GM12878 (cell line): ENCODE data around the gene FBXO21. TPM values are rescaled to one million over a fixed set of nuclear protein-coding genes. Genes with fewer than 3 reads are reported as not detected.

Source experiments
- ATAC-seq: fragments of 200-7000 bp; cut with Tn5 transposase; 3 replicates; pipeline ENCODE4 v1.9.1; 2020; ENCODE audit warnings: mild to moderate bottlenecking, moderate library complexity
- BruUV-seq: library from RNA; stranded (reverse); fragments of 400-500 nt; replicated peaks from 2 replicates; lab custom pipeline; 2021; lab: Mats Ljungman, UMichigan
- CTCF ChIA-PET: fragments of 300-600 bp; sonication (Branson Sonifier 250); formaldehyde crosslinking; extraction: SDS; loops from one replicate; lab custom pipeline; 2021; ENCODE audit warnings: inconsistent platforms; lab: Yijun Ruan, JAX
- POLR2A ChIA-PET: fragments of 350-600 bp; formaldehyde crosslinking; extraction: SDS; loops from one replicate; lab custom pipeline; 2021; ENCODE audit warnings: inconsistent platforms; lab: Charles Lee
- RAD21 ChIA-PET: fragments of 300-600 bp; sonication (Branson Sonifier 250); formaldehyde crosslinking; loops from one replicate; lab custom pipeline; 2023; ENCODE audit warnings: antibody characterized with exemption; ENCODE audit not compliant: unreplicated experiment; lab: Charles Lee
- SMC1A ChIA-PET: fragments of 300-600 bp; sonication (Branson Sonifier 250); formaldehyde crosslinking; loops from one replicate; lab custom pipeline; 2023; ENCODE audit not compliant: unreplicated experiment, uncharacterized antibody; lab: Charles Lee
- DNase-seq: peaks from one replicate; pipeline ENCODE4 v3.0.0-alpha.2; 2011; ENCODE audit warnings: low read depth, low spot score
- FAIRE-seq: peaks from 3 replicates; lab custom pipeline; 2011; peaks lifted over from hg19 to GRCh38; lab: Jason Lieb, UNC
- H2AFZ ChIP-seq: 2 replicates; pipeline ENCODE4 v1.6.0; 2011; ENCODE audit warnings: low read depth, low read length, control low read depth; ENCODE audit not compliant: control insufficient read depth
- H3K27ac ChIP-seq: 2 replicates; pipeline ENCODE4 v1.5.1; 2011; ENCODE audit warnings: control low read depth; ENCODE audit not compliant: control insufficient read depth, insufficient read depth
- H3K27me3 ChIP-seq, 2 experiments: replicated peaks in 1 of 2; 2 replicates each; pipeline versions ENCODE4 v1.6.0 to v1.6.1; 2011; ENCODE audit warnings: low read length in 1 of 2; ENCODE audit not compliant: control insufficient read depth in 2 of 2, insufficient read depth in 2 of 2
- H3K36me3 ChIP-seq, 2 experiments: 2 replicates each; pipeline ENCODE4 v1.5.1; 2011; ENCODE audit warnings: low read length in 1 of 2; ENCODE audit not compliant: control insufficient read depth in 2 of 2, insufficient read depth in 2 of 2
- H3K4me1 ChIP-seq: 2 replicates; pipeline ENCODE4 v1.6.1; 2011; ENCODE audit warnings: mild to moderate bottlenecking, low read length, moderate library complexity, mixed read lengths; ENCODE audit not compliant: control insufficient read depth, insufficient read depth
- H3K4me2 ChIP-seq: 2 replicates; pipeline ENCODE4 v1.6.0; 2011; ENCODE audit warnings: control low read depth; ENCODE audit not compliant: control insufficient read depth, insufficient read depth
- H3K4me3 ChIP-seq: fragments of 200-600 bp; sonication (generic); 2 replicates; pipeline ENCODE4 v1.5.1; 2016
- H3K79me2 ChIP-seq: 2 replicates; pipeline ENCODE4 v1.6.0; 2011; ENCODE audit warnings: low read length; ENCODE audit not compliant: control insufficient read depth, insufficient read depth
- H3K9ac ChIP-seq: 2 replicates; pipeline ENCODE4 v1.8.0; 2011; ENCODE audit warnings: low read length, control low read depth, mixed read lengths; ENCODE audit not compliant: control insufficient read depth, insufficient read depth
- H3K9me3 ChIP-seq: replicated peaks from 3 replicates; pipeline ENCODE4 v1.5.1; 2011; ENCODE audit warnings: mild to moderate bottlenecking, low read length; ENCODE audit not compliant: control insufficient read depth, insufficient read depth
- H4K20me1 ChIP-seq: 2 replicates; pipeline ENCODE4 v1.6.0; 2011; ENCODE audit not compliant: control insufficient read depth, insufficient read depth
- CEBPB ChIP-seq, 2 experiments: fragments of 150-350 bp in 1 of 2; IDR thresholded peaks; 2 replicates each; pipeline ENCODE4 v1.6.1; 2012 to 2014; ENCODE audit warnings: low read depth in 2 of 2, low read length in 2 of 2, borderline replicate concordance in 1 of 2, inconsistent platforms in 1 of 2
- CREB1 ChIP-seq: IDR thresholded peaks from 2 replicates; pipeline ENCODE4 v1.6.1; 2012; ENCODE audit warnings: low read depth, mild to moderate bottlenecking, inconsistent platforms
- EZH2 ChIP-seq: IDR thresholded peaks from 2 replicates; pipeline ENCODE4 v1.6.1; 2012; ENCODE audit warnings: low read depth, mild to moderate bottlenecking, control low read depth, inconsistent platforms, low read length, borderline replicate concordance; ENCODE audit not compliant: control insufficient read depth
- IKZF2 ChIP-seq, 2 experiments: fragments of 450-650 bp; IDR thresholded peaks; 2 replicates each; pipeline ENCODE4 v1.6.1; 2017; ENCODE audit warnings: mild to moderate bottlenecking in 2 of 2, moderate library complexity in 2 of 2
- KAT2A ChIP-seq: conservative IDR thresholded peaks from 2 replicates; pipeline ENCODE4 v1.6.1; 2011; ENCODE audit warnings: low read depth, low read length; ENCODE audit not compliant: control insufficient read depth
- MAX ChIP-seq: IDR thresholded peaks from 2 replicates; pipeline ENCODE4 v1.6.1; 2012; ENCODE audit warnings: low read depth, low read length, improper control_type of control experiment
- NRF1 ChIP-seq: conservative IDR thresholded peaks from 2 replicates; pipeline ENCODE4 v1.6.1; 2011; ENCODE audit warnings: mild to moderate bottlenecking, low read depth, low read length, improper control_type of control experiment
- TAF1 ChIP-seq: IDR thresholded peaks from 2 replicates; pipeline ENCODE4 v1.6.1; 2011; ENCODE audit warnings: mild to moderate bottlenecking, low read depth, low read length, borderline replicate concordance
- ZBTB33 ChIP-seq: fragments of 450-650 bp; IDR thresholded peaks from 2 replicates; pipeline ENCODE4 v1.6.1; 2017; ENCODE audit warnings: mild to moderate bottlenecking
- ZBTB40 ChIP-seq: fragments of 450-650 bp; IDR thresholded peaks from 2 replicates; pipeline ENCODE4 v1.6.1; 2016; ENCODE audit warnings: mild to moderate bottlenecking, moderate library complexity, borderline replicate concordance
- ZNF687 ChIP-seq: fragments of 450-650 bp; IDR thresholded peaks from 2 replicates; pipeline ENCODE4 v1.6.1; 2017; ENCODE audit warnings: mild to moderate bottlenecking, moderate library complexity
- WGBS: methylation state at CpG from one replicate; pipeline ENCODE4 v1.1.6; 2016; ENCODE audit warnings: low lambda C conversion rate; ENCODE audit not compliant: insufficient replicate concordance, insufficient coverage; ENCODE audit errors: missing lambda C conversion rate; 5-methylcytosine and 5-hydroxymethylcytosine counted together
- in situ Hi-C: fragments of 300-500 bp; cut with MboI; formaldehyde crosslinking; loops from 9 replicates; pipeline ENCODE4 v1.14.3; 2018; ENCODE audit warnings: mixed read lengths
- intact Hi-C: fragments of 100-400 bp; cut with micrococcal nuclease; formaldehyde crosslinking; loops from one replicate; pipeline ENCODE4 v1.14.2; 2022; ENCODE audit not compliant: unreplicated experiment
- polyA plus RNA-seq, 11 experiments: library from polyadenylated mRNA; depleted of rRNA in 4 of 11; unstranded in 6 of 11; stranded (reverse) in 5 of 11; fragments of >200 nt; fragmentation: Nextera tagmentation in 4 of 11; fragmentation: Illumina TruSeq in 1 of 11; extraction: Ambion mirVana in 4 of 11; extraction: Trizol in 1 of 11; gene quantifications; 1 replicate in 1 of 11; 2 replicates in 10 of 11; pipeline versions ENCODE4 v1.2.1 to v1.2.3, GENCODE V29; 2011 to 2016; ENCODE audit warnings: inconsistent platforms in 2 of 11, missing spikeins in 2 of 11, low read depth in 1 of 11
- total RNA-seq, 4 experiments: library from RNA; depleted of rRNA in 3 of 4; stranded (reverse); fragments of >200 nt in 3 of 4; fragmentation: Illumina TruSeq in 1 of 4; extraction: Trizol in 1 of 4; gene quantifications; 2 replicates each; pipeline versions ENCODE4 v1.2.1 to v1.2.3, GENCODE V29; 2013 to 2021

FBXO21 gene
- total and polyA plus RNA-seq, 10 of the 15 experiments (the other 5 are each of a cell fraction or from before 2014, with no cell fraction given) = 5.5 to 32.6 (median 18.9) TPM

DNA sequence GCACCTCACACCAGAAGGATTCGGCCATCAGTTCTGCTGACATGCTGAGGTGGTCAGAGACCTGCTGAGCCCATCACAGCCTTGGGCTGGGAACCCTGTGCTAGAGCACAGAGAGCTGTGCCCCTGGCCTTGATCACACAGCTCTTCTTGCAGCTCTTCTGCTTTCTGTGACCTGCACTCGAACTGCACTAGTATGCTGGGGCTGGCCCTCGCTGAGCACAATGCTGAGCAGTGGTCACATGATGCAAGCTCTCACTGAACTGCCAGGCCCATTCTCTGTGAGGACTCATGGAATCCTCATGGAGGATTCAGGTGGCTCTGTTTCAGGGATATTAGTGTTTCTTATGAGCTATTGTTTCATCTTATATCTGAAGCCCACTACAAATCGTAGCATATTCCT lies 22.5 kb downstream of the FBXO21 start (continued):
- TF ChIP-seq ZNF687 (no peak), ZBTB40 (no peak)

DNA sequence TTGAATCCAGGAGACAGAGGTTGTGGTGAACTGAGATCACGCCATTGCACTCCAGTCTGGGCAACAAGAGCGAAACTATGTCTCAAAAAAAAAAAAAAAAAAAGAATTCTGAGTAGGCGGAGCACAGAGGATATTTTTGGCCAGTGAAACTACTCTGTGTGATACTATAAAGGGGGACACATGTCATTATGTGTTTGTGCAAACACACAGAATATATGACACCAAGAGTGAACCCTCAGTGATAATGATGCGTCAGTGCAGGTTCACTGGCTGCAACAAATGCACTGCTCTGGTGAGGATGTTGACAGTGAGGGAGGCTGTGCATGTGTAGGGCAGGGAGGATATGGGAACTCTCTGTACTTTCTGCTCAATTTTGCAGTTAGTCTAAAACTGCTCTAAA lies 24.2 kb downstream of the FBXO21 start:
- BruUV-seq = no TSS peak
- no peak overlapping the region for H3K4me2 ChIP-seq
- H3K9me3 ChIP-seq = no peaks in the 10 kb centered on the region
- FAIRE-seq (no peak), DNase-seq (no peak), ATAC-seq (no peak)
- SMC1A ChIA-PET = no interaction called here
- CTCF ChIA-PET = no interaction called here
- RAD21 ChIA-PET = no interaction called here
- no peak overlapping the region for H3K9ac ChIP-seq
- no peak overlapping the region for H2AFZ ChIP-seq
- POLR2A ChIA-PET = no interaction called here
- in situ Hi-C loops = no loop called here
- no peaks in the 10 kb centered on the region for H3K4me1 ChIP-seq
- no peak overlapping the region for H3K27ac ChIP-seq
- H3K36me3 ChIP-seq = peaks cover 19 to 29% of the 10 kb centered on the region in 2 experiments
- H3K4me3 ChIP-seq = no peak overlapping the region
- intact Hi-C loops = no loop called here
- H3K79me2 ChIP-seq = no peaks in the 10 kb centered on the region
- H4K20me1 ChIP-seq = no peaks in the 10 kb centered on the region
- no peaks in the 10 kb centered on the region for H3K27me3 ChIP-seq
- 90% methylated on average over 2 of the region's 4 CpGs for WGBS
- TF ChIP-seq CEBPB (IDR thresholded peaks at IDR 0.05; ENCODE audit: borderline replicate concordance in 1 of 2, low read depth in 2 of 2, low read length in 2 of 2) (no peak), CREB1 (peak; percentile 39; the same call in 1 of the 2 replicates), MAX (no peak), IKZF2 (IDR thresholded peaks at IDR 0.05) (no peak), ZBTB33 (no peak), EZH2 (no peak), NRF1 (no peak), TAF1 (no peak), KAT2A (no peak)
